MCF 10A (cell line): Measurements from ENCODE around the gene CDK5RAP1. TPM values are rescaled to one million over a fixed set of nuclear protein-coding genes. Genes with fewer than 3 reads are reported as not detected.

ENCODE experiments used
- BruUV-seq: library from RNA; stranded (reverse); fragments of 400-500 nt; replicated peaks from 2 replicates; lab custom pipeline; 2021; lab: Mats Ljungman, UMichigan
- CTCF ChIA-PET: fragments of 300-600 bp; sonication (Branson Sonifier 250); formaldehyde crosslinking; extraction: SDS; loops from one replicate; lab custom pipeline; 2021; ENCODE audit warnings: antibody characterized with exemption, inconsistent platforms; lab: Yijun Ruan, JAX
- POLR2A ChIA-PET: fragments of 300-600, 350-650 bp; sonication (Branson Sonifier 250); formaldehyde crosslinking; extraction: SDS; loops from one replicate; lab custom pipeline; 2020; ENCODE audit warnings: antibody characterized with exemption, inconsistent platforms; lab: Yijun Ruan, JAX
- DNase-seq: peaks from one replicate; pipeline ENCODE4 v3.0.0-alpha.2; 2018; ENCODE audit not compliant: unreplicated experiment
- H3K27ac Mint-ChIP-seq: one replicate; pipeline ENCODE4 v1.8.0; 2022; ENCODE audit warnings: mild to moderate bottlenecking, low read depth, mixed read lengths; ENCODE audit not compliant: unreplicated experiment
- H3K27me3 Mint-ChIP-seq: one replicate; pipeline ENCODE4 v1.8.0; 2022; ENCODE audit warnings: mixed read lengths; ENCODE audit not compliant: insufficient read depth, unreplicated experiment
- H3K36me3 Mint-ChIP-seq: one replicate; pipeline ENCODE4 v1.8.0; 2022; ENCODE audit warnings: mild to moderate bottlenecking, moderate library complexity, mixed read lengths; ENCODE audit not compliant: insufficient read depth, unreplicated experiment
- H3K4me1 Mint-ChIP-seq: one replicate; pipeline ENCODE4 v1.8.0; 2022; ENCODE audit warnings: mixed read lengths; ENCODE audit not compliant: insufficient read depth, unreplicated experiment
- H3K4me3 Mint-ChIP-seq: one replicate; pipeline ENCODE4 v1.8.0; 2022; ENCODE audit warnings: mild to moderate bottlenecking, moderate library complexity, mixed read lengths; ENCODE audit not compliant: unreplicated experiment
- H3K9me3 Mint-ChIP-seq: one replicate; pipeline ENCODE4 v1.8.0; 2022; ENCODE audit warnings: mixed read lengths; ENCODE audit not compliant: unreplicated experiment
- CTCF ChIP-seq: fragments of 200-600 bp; IDR thresholded peaks from one replicate; pipeline ENCODE4 v1.8.0; 2022; ENCODE audit warnings: antibody characterized with exemption, mild to moderate bottlenecking; ENCODE audit not compliant: unreplicated experiment
- intact Hi-C: fragments of 100-400 bp; cut with micrococcal nuclease; formaldehyde crosslinking; loops from 2 replicates; pipeline ENCODE4 v1.14.1; 2022
- total RNA-seq: library from RNA; stranded (reverse); gene quantifications from 2 replicates; pipeline ENCODE4 v1.2.3, GENCODE V29; 2022

Gene CDK5RAP1
- total RNA-seq, 1 experiment from 2014 or later: 41.0 TPM

- peaks cover 16% of the 10 kb centered on the region for H3K27me3 Mint-ChIP-seq
- POLR2A ChIA-PET: no interaction called here
- H3K9me3 Mint-ChIP-seq: no peaks in the 10 kb centered on the region
- H3K4me3 Mint-ChIP-seq: no peak overlapping the region
- TF ChIP-seq CTCF: no peak
- intact Hi-C loops: no loop called here
- H3K4me1 Mint-ChIP-seq: no peaks in the 10 kb centered on the region
- DNase-seq: no peak
- H3K36me3 Mint-ChIP-seq: no peaks in the 10 kb centered on the region
- CTCF ChIA-PET: interaction anchor here (1.2 kb wide), 1 partner anchor 527 kb away, joined by 4 read pairs; no protein-coding TSS in a partner anchor
- H3K27ac Mint-ChIP-seq: no peak overlapping the region
- BruUV-seq: no TSS peak
These were observed 85.0 kb downstream of the CDK5RAP1 start for GRCh38 chr20:33316343-33316742.

- Mint-ChIP-seq H3K27me3 (peaks cover 16% of the 10 kb centered on the region), H3K27ac (no peak overlapping the region), H3K4me1 (no peaks in the 10 kb centered on the region), H3K9me3 (no peaks in the 10 kb centered on the region), H3K36me3 (no peaks in the 10 kb centered on the region), H3K4me3 (no peak overlapping the region)
- BruUV-seq: no TSS peak
- intact Hi-C loops: no loop called here
- no peak for TF ChIP-seq CTCF
- POLR2A ChIA-PET: interaction anchor here (1.9 kb wide), 1 partner anchor 14 kb away, joined by 5 read pairs; no protein-coding TSS in a partner anchor
- CTCF ChIA-PET: interaction anchor here (1.3 kb wide), 1 partner anchor 14 kb away, joined by 11 read pairs; no protein-coding TSS in a partner anchor
- DNase-seq: no peak
These were observed 87.5 kb downstream of the CDK5RAP1 start for GRCh38 chr20:33313686-33314314.

- Mint-ChIP-seq H3K36me3 (no peaks in the 10 kb centered on the region), H3K4me3 (no peak overlapping the region), H3K4me1 (no peaks in the 10 kb centered on the region), H3K27me3 (peaks cover 10% of the 10 kb centered on the region), H3K27ac (no peak overlapping the region), H3K9me3 (no peaks in the 10 kb centered on the region)
- ChIA-PET CTCF (interaction anchor here (0.7 to 1.5 kb wide), 3 partner anchors 11 to 29 kb away, joined by 3 to 6 read pairs (median 6); no protein-coding TSS in a partner anchor), POLR2A (interaction anchor here (1.9 kb wide), 1 partner anchor 13 kb away, joined by 5 read pairs; no protein-coding TSS in a partner anchor)
- no peak for TF ChIP-seq CTCF
- no TSS peak for BruUV-seq
- intact Hi-C loops: no loop called here
- no peak for DNase-seq
These were observed 88.7 kb downstream of the CDK5RAP1 start for GRCh38 chr20:33312583-33312982.

- no peak overlapping the region for H3K27ac Mint-ChIP-seq
- H3K36me3 Mint-ChIP-seq: no peaks in the 10 kb centered on the region
- no peaks in the 10 kb centered on the region for H3K4me1 Mint-ChIP-seq
- H3K9me3 Mint-ChIP-seq: no peaks in the 10 kb centered on the region
- no peak for TF ChIP-seq CTCF
- POLR2A ChIA-PET: interaction anchor here (1.9 kb wide), 1 partner anchor 12 kb away, joined by 5 read pairs; no protein-coding TSS in a partner anchor
- peaks cover 4% of the 10 kb centered on the region for H3K27me3 Mint-ChIP-seq
- CTCF ChIA-PET: interaction anchor here (0.7 to 1.5 kb wide), 3 partner anchors 10 to 29 kb away, joined by 3 to 6 read pairs (median 6); no protein-coding TSS in a partner anchor
- BruUV-seq: no TSS peak
- intact Hi-C loops: no loop called here
- H3K4me3 Mint-ChIP-seq: no peak overlapping the region
- DNase-seq: no peak
These were observed 89.3 kb downstream of the CDK5RAP1 start for GRCh38 chr20:33311996-33312395.
